IMR-90 (cell line): ENCODE results near the gene DDX50. TPM values are rescaled to one million over a fixed set of nuclear protein-coding genes. Genes with fewer than 3 reads are reported as not detected.

Experiments used
- ATAC-seq: fragments of 200-7000 bp; cut with Tn5 transposase; 2 replicates; pipeline ENCODE4 v1.9.1; 2020; ENCODE audit warnings: low read depth, mild to moderate bottlenecking, moderate library complexity
- BruUV-seq: library from RNA; stranded (reverse); fragments of 400-500 nt; replicated peaks from 2 replicates; lab custom pipeline; 2021; lab: Mats Ljungman, UMichigan
- CTCF ChIA-PET: fragments of 300-600 bp; formaldehyde crosslinking; extraction: SDS; loops from one replicate; lab custom pipeline; 2021; ENCODE audit warnings: antibody characterized with exemption; lab: Yijun Ruan, JAX
- POLR2A ChIA-PET: fragments of 300-600 bp; sonication (Branson Sonifier 250); formaldehyde crosslinking; loops from one replicate; lab custom pipeline; 2022; ENCODE audit warnings: antibody characterized with exemption; ENCODE audit not compliant: unreplicated experiment; lab: Charles Lee
- DNase-seq: peaks from one replicate; pipeline ENCODE4 v3.0.0; 2013
- H2AFZ ChIP-seq: replicated peaks from 2 replicates; pipeline ENCODE3; 2013; ENCODE audit warnings: low read length, mild to moderate bottlenecking; ENCODE audit not compliant: poor library complexity
- H2AK5ac ChIP-seq: 2 replicates; pipeline ENCODE4 v1.6.1; 2013; ENCODE audit warnings: low read depth, low read length, inconsistent platforms
- H2AK9ac ChIP-seq: replicated peaks from 2 replicates; pipeline ENCODE3; 2013; ENCODE audit warnings: mild to moderate bottlenecking, low read depth, low read length, moderate library complexity; ENCODE audit not compliant: poor library complexity
- H2BK120ac ChIP-seq: 2 replicates; pipeline ENCODE4 v1.6.1; 2013; ENCODE audit warnings: low read depth, low read length, inconsistent platforms
- H2BK15ac ChIP-seq: 3 replicates; pipeline ENCODE4 v1.6.1; 2013; ENCODE audit warnings: low read depth, low read length, inconsistent platforms
- H2BK20ac ChIP-seq: 2 replicates; pipeline ENCODE4 v1.6.1; 2013; ENCODE audit warnings: low read depth, mild to moderate bottlenecking, inconsistent platforms, low read length, moderate library complexity
- H2BK5ac ChIP-seq: 2 replicates; pipeline ENCODE4 v1.6.1; 2013; ENCODE audit warnings: mild to moderate bottlenecking, low read depth, low read length, inconsistent platforms; ENCODE audit not compliant: poor library complexity, severe bottlenecking
- H3K14ac ChIP-seq: replicated peaks from 2 replicates; pipeline ENCODE4 v1.6.1; 2013; ENCODE audit warnings: low read depth, low read length, inconsistent platforms
- H3K18ac ChIP-seq: 2 replicates; pipeline ENCODE4 v1.6.1; 2013; ENCODE audit warnings: low read depth, low read length, control low read depth
- H3K23ac ChIP-seq: 2 replicates; pipeline ENCODE4 v1.6.1; 2013; ENCODE audit warnings: low read depth, low read length, inconsistent platforms
- H3K27ac ChIP-seq: 2 replicates; pipeline ENCODE4 v1.5.1; 2013; ENCODE audit warnings: mild to moderate bottlenecking, control low read depth, low read length; ENCODE audit not compliant: insufficient read depth
- H3K27me3 ChIP-seq: 2 replicates; pipeline ENCODE4 v1.6.1; 2013; ENCODE audit warnings: low read length; ENCODE audit not compliant: control insufficient read depth, insufficient read depth
- H3K36me3 ChIP-seq: 2 replicates; pipeline ENCODE4 v1.6.1; 2013; ENCODE audit warnings: low read length, mixed read lengths; ENCODE audit not compliant: control insufficient read depth, insufficient read depth
- H3K4ac ChIP-seq: 2 replicates; pipeline ENCODE4 v1.6.1; 2013; ENCODE audit warnings: low read depth, low read length, inconsistent platforms
- H3K4me1 ChIP-seq: 2 replicates; pipeline ENCODE4 v1.6.1; 2013; ENCODE audit warnings: low read length, mixed read lengths; ENCODE audit not compliant: control insufficient read depth, insufficient read depth
- H3K4me2 ChIP-seq: 2 replicates; pipeline ENCODE4 v1.6.1; 2013; ENCODE audit warnings: low read depth, mild to moderate bottlenecking, control low read depth, low read length, moderate library complexity
- H3K4me3 ChIP-seq: 2 replicates; pipeline ENCODE4 v1.5.1; 2013; ENCODE audit warnings: low read depth, mild to moderate bottlenecking, control low read depth, low read length, moderate library complexity; ENCODE audit not compliant: insufficient read depth
- H3K56ac ChIP-seq: 2 replicates; pipeline ENCODE4 v1.6.1; 2013; ENCODE audit warnings: low read length, inconsistent platforms; ENCODE audit not compliant: insufficient read depth; ENCODE audit errors: extremely low read depth
- H3K79me1 ChIP-seq, 2 experiments: 2 replicates each; pipeline ENCODE4 v1.6.1; 2013; ENCODE audit warnings: low read length in 2 of 2, inconsistent platforms in 1 of 2, low read depth in 1 of 2
- H3K9ac ChIP-seq: 2 replicates; pipeline ENCODE4 v1.6.1; 2013; ENCODE audit warnings: low read depth, low read length, control low read depth
- H3K9me1 ChIP-seq: 2 replicates; pipeline ENCODE4 v1.6.1; 2013; ENCODE audit warnings: low read length, inconsistent platforms; ENCODE audit not compliant: insufficient read depth
- H3K9me3 ChIP-seq: 2 replicates; pipeline ENCODE4 v1.6.1; 2013; ENCODE audit warnings: low read length; ENCODE audit not compliant: control insufficient read depth, insufficient read depth
- H4K20me1 ChIP-seq: 2 replicates; pipeline ENCODE4 v1.6.1; 2013; ENCODE audit warnings: low read length, inconsistent platforms; ENCODE audit not compliant: insufficient read depth
- H4K5ac ChIP-seq: 2 replicates; pipeline ENCODE4 v1.6.1; 2013; ENCODE audit warnings: mild to moderate bottlenecking, low read depth, low read length, control low read depth
- H4K8ac ChIP-seq, 2 experiments: 2 replicates each; pipeline ENCODE4 v1.6.1; 2013; ENCODE audit warnings: low read depth in 2 of 2, low read length in 2 of 2, control low read depth in 1 of 2, inconsistent platforms in 1 of 2
- H4K91ac ChIP-seq: 2 replicates; pipeline ENCODE4 v1.6.1; 2013; ENCODE audit warnings: low read depth, low read length, inconsistent platforms; ENCODE audit not compliant: insufficient read depth
- BHLHE40 ChIP-seq: fragments of 150-350 bp; IDR thresholded peaks from 2 replicates; pipeline ENCODE4 v1.6.1; 2016; ENCODE audit warnings: mild to moderate bottlenecking, low read depth, low read length
- CEBPB ChIP-seq: IDR thresholded peaks from 2 replicates; pipeline ENCODE4 v1.6.1; 2012; ENCODE audit warnings: low read depth, low read length, improper control_type of control experiment
- CHD1 ChIP-seq: IDR thresholded peaks from 2 replicates; pipeline ENCODE4 v1.6.1; 2012; ENCODE audit warnings: low read depth, low read length, improper control_type of control experiment
- ELK1 ChIP-seq: fragments of 150-350 bp; IDR thresholded peaks from 2 replicates; pipeline ENCODE4 v1.6.1; 2016; ENCODE audit warnings: low read depth, mild to moderate bottlenecking, low read length, moderate library complexity, borderline replicate concordance
- FOS ChIP-seq: fragments of 150-350 bp; IDR thresholded peaks from 2 replicates; pipeline ENCODE4 v1.6.1; 2016; ENCODE audit warnings: low read depth, low read length
- MAZ ChIP-seq: IDR thresholded peaks from 2 replicates; pipeline ENCODE4 v1.6.1; 2012; ENCODE audit warnings: low read depth, mild to moderate bottlenecking, low read length, improper control_type of control experiment, moderate library complexity, borderline replicate concordance
- MXI1 ChIP-seq: IDR thresholded peaks from 2 replicates; pipeline ENCODE4 v1.6.1; 2012; ENCODE audit warnings: low read depth, mild to moderate bottlenecking, low read length, moderate library complexity, borderline replicate concordance
- POLR2A ChIP-seq: IDR thresholded peaks from 2 replicates; pipeline ENCODE4 v1.6.1; 2012; ENCODE audit warnings: mild to moderate bottlenecking, low read depth, low read length
- RAD21 ChIP-seq: IDR thresholded peaks from 2 replicates; pipeline ENCODE4 v1.6.1; 2012; ENCODE audit warnings: low read length, improper control_type of control experiment
- RFX5 ChIP-seq: IDR thresholded peaks from 2 replicates; pipeline ENCODE4 v1.8.0; 2012; ENCODE audit warnings: low read depth, mild to moderate bottlenecking, low read length, moderate library complexity
- SMC3 ChIP-seq: fragments of 150-350 bp; IDR thresholded peaks from 2 replicates; pipeline ENCODE4 v1.6.1; 2016; ENCODE audit warnings: low read depth, mild to moderate bottlenecking, antibody characterized with exemption, low read length, moderate library complexity
- WGBS, 2 experiments: methylation state at CpG; one replicate each; pipeline versions ENCODE4 v1.1.5 to v1.1.7; 2013; ENCODE audit warnings: missing lambda C conversion rate in 2 of 2; ENCODE audit not compliant: insufficient read length in 1 of 2; ENCODE audit errors: extremely low coverage in 2 of 2; 5-methylcytosine and 5-hydroxymethylcytosine counted together
- dilution Hi-C: fragments of 300-500 bp; cut with HindIII; formaldehyde crosslinking; loops from one replicate; pipeline ENCODE4 v1.14.3; 2018; ENCODE audit warnings: low sequenced_read_pairs; ENCODE audit not compliant: unreplicated experiment
- in situ Hi-C: fragments of 300-500 bp; cut with MboI; formaldehyde crosslinking; loops from 3 replicates; pipeline ENCODE4 v1.14.3; 2019; ENCODE audit warnings: low sequenced_read_pairs, inconsistent platforms, mixed read lengths
- intact Hi-C: fragments of 100-400 bp; cut with micrococcal nuclease; formaldehyde crosslinking; loops from 2 replicates; pipeline ENCODE4 v1.10.0; 2022
- polyA plus RNA-seq, 3 experiments: library from polyadenylated mRNA; depleted of rRNA; stranded (reverse); fragments of >200 nt; gene quantifications; 2 replicates each; pipeline ENCODE4 v1.2.3, GENCODE V29; 2012; ENCODE audit warnings: low replicate concordance in 1 of 3
- total RNA-seq: library from RNA; depleted of rRNA; stranded (reverse); fragments of >200 nt; gene quantifications from 2 replicates; pipeline ENCODE4 v1.2.3, GENCODE V29; 2012
- TF ChIP-seq, protein P1 (sequence below): conservative IDR thresholded peaks from 2 replicates; pipeline ENCODE4 v1.5.1; 2012; ENCODE audit warnings: mild to moderate bottlenecking, low read depth, low read length, improper control_type of control experiment
- TF ChIP-seq, protein P2 (sequence below): fragments of 150-350 bp; IDR thresholded peaks from 2 replicates; pipeline ENCODE4 v1.6.1; 2017; ENCODE audit warnings: mild to moderate bottlenecking, antibody characterized with exemption, low read length, low read depth

DDX50 gene
- total and polyA plus RNA-seq, 2 of the 4 experiments (the other 2 are of a cell fraction) = 31.1 to 55.7 TPM

DNA sequence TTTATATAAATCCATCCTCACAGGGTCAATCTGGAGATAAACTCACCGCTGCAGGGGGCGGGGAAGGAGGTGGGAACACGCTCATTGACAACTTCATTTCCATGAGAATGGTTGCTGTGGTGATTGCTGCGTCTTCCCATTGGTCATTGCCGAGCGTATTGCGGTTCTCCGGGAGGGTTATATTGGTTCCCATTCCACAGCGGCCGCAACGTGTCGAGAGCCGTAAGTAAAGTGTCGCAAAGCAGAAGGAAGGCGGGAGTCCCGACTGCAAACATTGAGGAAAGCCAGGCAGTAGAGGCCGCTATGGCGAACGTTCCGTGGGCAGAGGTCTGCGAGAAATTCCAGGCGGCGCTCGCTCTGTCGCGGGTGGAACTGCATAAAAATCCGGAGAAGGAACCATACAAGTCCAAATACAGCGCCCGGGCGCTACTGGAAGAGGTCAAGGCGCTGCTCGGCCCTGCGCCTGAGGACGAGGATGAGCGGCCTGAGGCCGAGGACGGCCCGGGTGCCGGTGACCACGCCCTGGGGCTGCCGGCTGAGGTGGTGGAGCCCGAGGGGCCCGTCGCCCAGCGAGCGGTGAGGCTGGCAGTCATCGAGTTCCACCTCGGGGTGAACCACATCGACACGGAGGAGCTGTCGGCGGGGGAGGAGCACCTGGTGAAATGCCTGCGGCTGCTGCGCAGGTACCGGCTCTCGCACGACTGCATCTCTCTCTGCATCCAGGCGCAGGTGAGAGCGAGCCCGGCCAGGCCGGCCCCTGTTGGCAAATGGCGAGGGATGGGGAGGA, 87.6 kb downstream of the DDX50 start, which contains the start of gene KIFBP:
TSS of gene KIFBP (plus strand) at position 274 of the 787 bp plus-strand sequence. CDS start at position 304, 30 bp downstream.
- Histone ChIP-seq H2AFZ (peak within 1 kb of the TSS; percentile 89), H3K4me3 (peak within 1 kb of the TSS; percentile 85), H3K18ac (peak within 1 kb of the TSS; percentile 44; the same call in 1 of the 2 replicates), H3K9ac (peak within 1 kb of the TSS; percentile 78), H3K4me2 (peak within 1 kb of the TSS; percentile 100), H3K23ac (peak within 1 kb of the TSS; percentile 91), H3K27me3 (no peaks in the 10 kb centered on the region), H3K4ac (peak within 1 kb of the TSS; percentile 71), H3K9me1 (peaks cover 9% of the 10 kb centered on the region), H3K9me3 (no peaks in the 10 kb centered on the region), H3K79me1 (peaks cover 9 to 36% of the 10 kb centered on the region in 2 experiments), H4K20me1 (peaks cover 13% of the 10 kb centered on the region; the same call in 1 of the 2 replicates), H3K56ac (peak within 1 kb of the TSS; percentile 42), H2BK5ac (peak within 1 kb of the TSS; percentile 48), H4K5ac (peak within 1 kb of the TSS; percentile 80), H4K91ac (peak within 1 kb of the TSS; percentile 61), H3K27ac (peak within 1 kb of the TSS; percentile 71), H3K14ac (peak within 1 kb of the TSS; percentile 79), H2BK20ac (no peak within 1 kb of the TSS), H2AK9ac (peak within 1 kb of the TSS; percentile 88), H2BK15ac (peak within 1 kb of the TSS; percentile 18; the same call in 1 of the 3 replicates), H3K36me3 (peaks cover 3% of the 10 kb centered on the region; the same call in 1 of the 2 replicates), H3K4me1 (peaks cover 10% of the 10 kb centered on the region), H2AK5ac (peak within 1 kb of the TSS; percentile 86; the same call in 1 of the 2 replicates), H2BK120ac (no peak within 1 kb of the TSS), H4K8ac (peak within 1 kb of the TSS; percentile 68 to 77; a peak in 3 of 4 replicates)
- ChIA-PET POLR2A (no interaction called here), CTCF (interaction anchor here (0.5 kb wide), 1 partner anchor 468 kb away, joined by 3 read pairs; no protein-coding TSS in a partner anchor)
- TF ChIP-seq CEBPB (peak; percentile 66), MXI1 (peak; percentile 91), RAD21 (peak; percentile 45), CHD1 (no peak), FOS (no peak), RFX5 (peak; percentile 17; the same call in 1 of the 2 replicates), POLR2A (peak; percentile 88), ELK1 (no peak), MAZ (no peak), BHLHE40 (no peak), SMC3 (peak; percentile 42)
- TF ChIP-seq, protein P1, sequence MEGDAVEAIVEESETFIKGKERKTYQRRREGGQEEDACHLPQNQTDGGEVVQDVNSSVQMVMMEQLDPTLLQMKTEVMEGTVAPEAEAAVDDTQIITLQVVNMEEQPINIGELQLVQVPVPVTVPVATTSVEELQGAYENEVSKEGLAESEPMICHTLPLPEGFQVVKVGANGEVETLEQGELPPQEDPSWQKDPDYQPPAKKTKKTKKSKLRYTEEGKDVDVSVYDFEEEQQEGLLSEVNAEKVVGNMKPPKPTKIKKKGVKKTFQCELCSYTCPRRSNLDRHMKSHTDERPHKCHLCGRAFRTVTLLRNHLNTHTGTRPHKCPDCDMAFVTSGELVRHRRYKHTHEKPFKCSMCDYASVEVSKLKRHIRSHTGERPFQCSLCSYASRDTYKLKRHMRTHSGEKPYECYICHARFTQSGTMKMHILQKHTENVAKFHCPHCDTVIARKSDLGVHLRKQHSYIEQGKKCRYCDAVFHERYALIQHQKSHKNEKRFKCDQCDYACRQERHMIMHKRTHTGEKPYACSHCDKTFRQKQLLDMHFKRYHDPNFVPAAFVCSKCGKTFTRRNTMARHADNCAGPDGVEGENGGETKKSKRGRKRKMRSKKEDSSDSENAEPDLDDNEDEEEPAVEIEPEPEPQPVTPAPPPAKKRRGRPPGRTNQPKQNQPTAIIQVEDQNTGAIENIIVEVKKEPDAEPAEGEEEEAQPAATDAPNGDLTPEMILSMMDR = peak; percentile 63
- TF ChIP-seq, protein P2, sequence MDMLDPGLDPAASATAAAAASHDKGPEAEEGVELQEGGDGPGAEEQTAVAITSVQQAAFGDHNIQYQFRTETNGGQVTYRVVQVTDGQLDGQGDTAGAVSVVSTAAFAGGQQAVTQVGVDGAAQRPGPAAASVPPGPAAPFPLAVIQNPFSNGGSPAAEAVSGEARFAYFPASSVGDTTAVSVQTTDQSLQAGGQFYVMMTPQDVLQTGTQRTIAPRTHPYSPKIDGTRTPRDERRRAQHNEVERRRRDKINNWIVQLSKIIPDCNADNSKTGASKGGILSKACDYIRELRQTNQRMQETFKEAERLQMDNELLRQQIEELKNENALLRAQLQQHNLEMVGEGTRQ = 0 out of 2 replicates have a peak, but pooled peaks have one; percentile 6
- ATAC-seq = peak; percentile 91
- DNase-seq = peak; percentile 98
- 0% methylated on average over 44 of the region's 62 CpGs; no CpG with 5 or more reads in 1 of the 2 experiments for WGBS, 2 experiments
- dilution Hi-C loops = no loop called here
- intact Hi-C loops = loop anchor here (5.0 kb wide), 1 partner anchor 104 kb away; no protein-coding TSS in a partner anchor
- BruUV-seq = no TSS peak
- in situ Hi-C loops = no loop called here
